Hematopoietic multipotent progenitor cell treated with erythropoietin and hydrocortisone succinate and interleukin-3 and kit ligand, for 6 days (in vitro differentiated cells): Measurements from ENCODE around the gene IRS2.

ENCODE experiments used
- DNase-seq: peaks from one replicate; pipeline ENCODE4 v3.0.0-alpha.2; 2015

IRS2 gene

GRCh38 chr13:109780845-109781383, 5.5 kb downstream of the IRS2 start:
- no peak for DNase-seq

GRCh38 chr13:109779876-109780510, 6.4 kb downstream of the IRS2 start:
- no peak for DNase-seq

GRCh38 chr13:109779074-109779473, 7.3 kb downstream of the IRS2 start:
- no peak for DNase-seq

- no peak for DNase-seq
Observed at GRCh38 chr13:109778102-109778542, 8.3 kb downstream of the IRS2 start.

GRCh38 chr13:109776575-109776974, 9.8 kb downstream of the IRS2 start:
- no peak for DNase-seq

GRCh38 chr13:109773786-109774185, 12.6 kb downstream of the IRS2 start:
- DNase-seq, result no peak

- DNase-seq, result peak; percentile 47
Observed at GRCh38 chr13:109773276-109773675, 13.1 kb downstream of the IRS2 start.

- DNase-seq, result no peak
Observed at GRCh38 chr13:109771926-109772325, 14.5 kb downstream of the IRS2 start.

GRCh38 chr13:109770436-109770835, 15.9 kb downstream of the IRS2 start:
- DNase-seq, result no peak

GRCh38 chr13:109769921-109770320, 16.5 kb downstream of the IRS2 start:
- no peak for DNase-seq

- DNase-seq, result no peak
Observed at GRCh38 chr13:109769275-109769674, 17.1 kb downstream of the IRS2 start.

- DNase-seq, result no peak
Observed at GRCh38 chr13:109768616-109769015, 17.8 kb downstream of the IRS2 start.

GRCh38 chr13:109768176-109768575, 18.2 kb downstream of the IRS2 start:
- DNase-seq, result no peak

GRCh38 chr13:109767023-109767422, 19.4 kb downstream of the IRS2 start:
- DNase-seq, result no peak

- DNase-seq, result peak; percentile 36
Observed at GRCh38 chr13:109764470-109765291, 21.7 kb downstream of the IRS2 start.

GRCh38 chr13:109764045-109764444, 22.3 kb downstream of the IRS2 start:
- DNase-seq, result no peak

GRCh38 chr13:109762791-109763190, 23.6 kb downstream of the IRS2 start:
- no peak for DNase-seq

GRCh38 chr13:109761695-109762094, 24.7 kb downstream of the IRS2 start:
- no peak for DNase-seq

GRCh38 chr13:109760951-109761350, 25.4 kb downstream of the IRS2 start:
- no peak for DNase-seq

- no peak for DNase-seq
Observed at GRCh38 chr13:109760402-109760801, 26.0 kb downstream of the IRS2 start.

- no peak for DNase-seq
Observed at GRCh38 chr13:109759609-109760008, 26.8 kb downstream of the IRS2 start.

- no peak for DNase-seq
Observed at GRCh38 chr13:109758937-109759480, 27.4 kb downstream of the IRS2 start.

GRCh38 chr13:109756778-109757177, 29.6 kb downstream of the IRS2 start:
- DNase-seq, result no peak

- DNase-seq, result no peak
Observed at GRCh38 chr13:109755997-109756396, 30.4 kb downstream of the IRS2 start.
